ENCODE results near the gene AXIN2. TPM values are rescaled to one million over a fixed set of nuclear protein-coding genes. Genes with fewer than 3 reads are reported as not detected.

Gene AXIN2
- total RNA-seq, 1 experiment from 2014 or later: 2.4 TPM

- no TSS peak for BruUV-seq (replicated peaks)
- H3K9me3 ChIP-seq (ENCODE audit: control insufficient read depth, insufficient read depth, low read depth, low read length): no peaks in the 10 kb centered on the region
- DNase-seq (ENCODE audit: low read depth, low spot score) (no peak), ATAC-seq (no peak)
- POLR2A ChIA-PET: no interaction called here
- CTCF ChIA-PET: no interaction called here
- no peak overlapping the region for H3K4me3 ChIP-seq (ENCODE audit: low read depth in 2 of 2, low read length in 2 of 2)
- no peak overlapping the region for H3K27ac ChIP-seq (ENCODE audit: low read length)
- in situ Hi-C loops (cut with HindIII; ENCODE audit: low pct_unique_long_range_greater_than_20kb, low sequenced_read_pairs): no loop called here
- no peak for TF ChIP-seq SIN3A (IDR thresholded peaks at IDR 0.05; ENCODE audit: borderline replicate concordance, insufficient read depth, low read depth, low read length)
- no peak for TF ChIP-seq REST (IDR thresholded peaks at IDR 0.05; ENCODE audit: insufficient read depth in 1 of 2, low read depth in 2 of 2, low read length in 1 of 2)
- TF ChIP-seq POLR2AphosphoS5 (IDR thresholded peaks at IDR 0.05; ENCODE audit: low read depth, low read length): no peak
- TF ChIP-seq CTCF (IDR thresholded peaks at IDR 0.05): no peak
- no peak for TF ChIP-seq TCF7L2 (IDR thresholded peaks at IDR 0.05; ENCODE audit: low read depth, low read length)
- H3K4me1 ChIP-seq (ENCODE audit: control insufficient read depth, insufficient read depth, low read length): no peaks in the 10 kb centered on the region; the same call in 1 of the 2 replicates
- intact Hi-C loops (cut with micrococcal nuclease; ENCODE audit: unreplicated experiment): no loop called here
- no peaks in the 10 kb centered on the region for H3K27me3 ChIP-seq (ENCODE audit: control insufficient read depth, insufficient read depth, low read length)
- no peaks in the 10 kb centered on the region for H3K36me3 ChIP-seq (ENCODE audit: control insufficient read depth, insufficient read depth, low read length)
These were observed 20.0 kb downstream of the AXIN2 start for GRCh38 chr17:65541453-65541852.

GRCh38 chr17:65539630-65540266 lies 21.7 kb downstream of the AXIN2 start:
- BruUV-seq (replicated peaks): no TSS peak
- ChIA-PET CTCF (interaction anchor here (1.2 kb wide), 1 partner anchor 245 kb away, joined by 3 read pairs; no protein-coding TSS in a partner anchor), POLR2A (no interaction called here)
- H3K36me3 ChIP-seq (ENCODE audit: control insufficient read depth, insufficient read depth, low read length): no peaks in the 10 kb centered on the region
- H3K27me3 ChIP-seq (ENCODE audit: control insufficient read depth, insufficient read depth, low read length): no peaks in the 10 kb centered on the region
- intact Hi-C loops (cut with micrococcal nuclease; ENCODE audit: unreplicated experiment) (no loop called here), in situ Hi-C loops (cut with HindIII; ENCODE audit: low pct_unique_long_range_greater_than_20kb, low sequenced_read_pairs) (no loop called here)
- H3K4me3 ChIP-seq (ENCODE audit: low read depth in 2 of 2, low read length in 2 of 2): no peak overlapping the region
- ATAC-seq (no peak), DNase-seq (ENCODE audit: low read depth, low spot score) (no peak)
- H3K9me3 ChIP-seq (ENCODE audit: control insufficient read depth, insufficient read depth, low read depth, low read length): no peaks in the 10 kb centered on the region
- H3K4me1 ChIP-seq (ENCODE audit: control insufficient read depth, insufficient read depth, low read length): no peaks in the 10 kb centered on the region; the same call in 1 of the 2 replicates
- no peak overlapping the region for H3K27ac ChIP-seq (ENCODE audit: low read length)
- TF ChIP-seq CTCF (IDR thresholded peaks at IDR 0.05) (no peak), POLR2AphosphoS5 (IDR thresholded peaks at IDR 0.05; ENCODE audit: low read depth, low read length) (no peak), SIN3A (IDR thresholded peaks at IDR 0.05; ENCODE audit: borderline replicate concordance, insufficient read depth, low read depth, low read length) (no peak), TCF7L2 (IDR thresholded peaks at IDR 0.05; ENCODE audit: low read depth, low read length) (no peak), REST (IDR thresholded peaks at IDR 0.05; ENCODE audit: insufficient read depth in 1 of 2, low read depth in 2 of 2, low read length in 1 of 2) (no peak)
